ENCODE measurements around the gene SSC5D.

The SSC5D gene

DNA sequence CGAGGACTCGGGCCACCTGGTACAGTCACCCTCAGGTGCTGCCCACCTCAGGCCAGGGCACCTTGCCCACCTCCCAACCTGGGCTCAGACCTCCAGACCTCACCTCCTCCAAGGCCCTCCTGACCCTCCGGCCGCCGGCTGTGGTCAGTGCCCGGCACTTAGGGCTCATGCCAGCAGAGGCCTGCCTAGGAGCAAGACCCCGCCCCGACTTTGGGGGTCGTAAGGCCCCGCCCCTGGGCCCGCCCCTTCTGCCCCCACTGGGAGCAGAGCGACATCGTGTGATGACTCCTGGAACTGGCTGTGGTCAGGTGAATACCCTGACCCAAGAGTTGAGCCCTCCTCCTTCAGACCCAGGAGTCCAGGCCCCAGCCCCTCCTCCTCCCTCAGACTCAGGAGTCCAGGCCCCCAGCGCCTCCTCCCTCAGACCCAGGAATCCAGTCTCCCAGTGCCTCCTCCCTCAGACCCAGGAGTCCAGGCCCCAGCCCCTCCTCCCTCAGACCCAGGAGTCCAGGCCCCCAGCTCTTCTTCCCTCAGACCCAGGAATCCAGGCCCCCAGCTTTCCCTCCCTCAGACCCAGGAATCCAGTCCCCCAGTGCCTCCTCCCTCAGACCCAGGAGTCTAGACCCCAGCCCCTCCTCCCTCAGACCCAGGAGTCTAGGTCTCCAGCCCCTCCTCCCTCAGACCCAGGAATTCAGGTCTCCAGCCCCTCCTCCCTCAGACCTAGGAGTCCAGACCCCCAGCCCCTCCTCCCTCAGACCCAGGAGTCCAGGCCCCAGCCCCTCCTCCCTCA lies 48.9 kb downstream of the SSC5D start, which contains the start of gene SBK2:
TSS of gene SBK2 (minus strand) at position 183 of the 790 bp plus-strand sequence. CDS start 839 bp downstream, outside the sequence.
- Histone ChIP-seq H3K9ac (ENCODE audit: low read depth, low read length) (no peak within 1 kb of the TSS), H2AFZ (ENCODE audit: low read depth, low read length) (no peak within 1 kb of the TSS), H3K4me3 (ENCODE audit: low read depth in 1 of 2, low read length in 2 of 2) (no peak within 1 kb of the TSS), H3K9me3 (ENCODE audit: insufficient read depth, low read length, severe bottlenecking) (no peaks in the 10 kb centered on the region), H3K4me1 (ENCODE audit: insufficient read depth, low read length) (no peaks in the 10 kb centered on the region), H3K36me3 (ENCODE audit: insufficient read depth, low read length) (no peaks in the 10 kb centered on the region), H4K20me1 (ENCODE audit: insufficient read depth, low read length) (no peaks in the 10 kb centered on the region), H3K27me3 (ENCODE audit: insufficient read depth, low read length, poor library complexity) (no peaks in the 10 kb centered on the region), H3K4me2 (ENCODE audit: insufficient read depth, low read length) (no peak within 1 kb of the TSS), H3K27ac (ENCODE audit: low read length) (no peak within 1 kb of the TSS), H3K79me2 (ENCODE audit: insufficient read depth, low read length) (no peaks in the 10 kb centered on the region)
- TF ChIP-seq EZH2 (IDR thresholded peaks at IDR 0.05; ENCODE audit: borderline replicate concordance, low read depth, low read length, severe bottlenecking), result no peak
- TF ChIP-seq, protein P1, sequence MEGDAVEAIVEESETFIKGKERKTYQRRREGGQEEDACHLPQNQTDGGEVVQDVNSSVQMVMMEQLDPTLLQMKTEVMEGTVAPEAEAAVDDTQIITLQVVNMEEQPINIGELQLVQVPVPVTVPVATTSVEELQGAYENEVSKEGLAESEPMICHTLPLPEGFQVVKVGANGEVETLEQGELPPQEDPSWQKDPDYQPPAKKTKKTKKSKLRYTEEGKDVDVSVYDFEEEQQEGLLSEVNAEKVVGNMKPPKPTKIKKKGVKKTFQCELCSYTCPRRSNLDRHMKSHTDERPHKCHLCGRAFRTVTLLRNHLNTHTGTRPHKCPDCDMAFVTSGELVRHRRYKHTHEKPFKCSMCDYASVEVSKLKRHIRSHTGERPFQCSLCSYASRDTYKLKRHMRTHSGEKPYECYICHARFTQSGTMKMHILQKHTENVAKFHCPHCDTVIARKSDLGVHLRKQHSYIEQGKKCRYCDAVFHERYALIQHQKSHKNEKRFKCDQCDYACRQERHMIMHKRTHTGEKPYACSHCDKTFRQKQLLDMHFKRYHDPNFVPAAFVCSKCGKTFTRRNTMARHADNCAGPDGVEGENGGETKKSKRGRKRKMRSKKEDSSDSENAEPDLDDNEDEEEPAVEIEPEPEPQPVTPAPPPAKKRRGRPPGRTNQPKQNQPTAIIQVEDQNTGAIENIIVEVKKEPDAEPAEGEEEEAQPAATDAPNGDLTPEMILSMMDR (IDR thresholded peaks at IDR 0.05; ENCODE audit: borderline replicate concordance, extremely low read depth, low read length, poor library complexity, severe bottlenecking), result no peak
- ATAC-seq (ENCODE audit: insufficient read depth, low read depth), result no peak
- DNase-seq, result no peak

DNA sequence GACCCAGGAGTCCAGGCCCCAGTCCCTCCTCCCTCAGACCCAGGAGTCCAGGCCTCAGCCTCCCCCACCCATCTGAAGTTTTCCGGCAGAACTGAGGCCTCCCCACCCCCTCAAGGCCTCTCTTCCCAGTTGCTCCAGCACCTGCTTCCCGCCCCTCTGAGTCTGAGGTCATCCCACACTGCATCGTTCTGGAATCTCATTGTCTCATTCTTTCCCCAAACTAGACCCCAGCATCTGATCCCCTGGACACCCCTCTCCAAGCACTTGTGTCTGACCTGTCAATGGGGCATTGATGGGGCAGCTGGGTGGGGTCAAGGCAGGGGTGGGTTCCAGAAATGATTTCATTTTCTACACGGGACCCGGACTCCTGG lies 49.5 kb downstream of the SSC5D start:
- no peaks in the 10 kb centered on the region for H3K79me2 ChIP-seq (ENCODE audit: insufficient read depth, low read length)
- H3K4me2 ChIP-seq (ENCODE audit: insufficient read depth, low read length), result no peak overlapping the region
- no peak overlapping the region for H3K27ac ChIP-seq (ENCODE audit: low read length)
- H4K20me1 ChIP-seq (ENCODE audit: insufficient read depth, low read length), result no peaks in the 10 kb centered on the region
- no peaks in the 10 kb centered on the region for H3K4me1 ChIP-seq (ENCODE audit: insufficient read depth, low read length)
- no peak for TF ChIP-seq EZH2 (IDR thresholded peaks at IDR 0.05; ENCODE audit: borderline replicate concordance, low read depth, low read length, severe bottlenecking)
- TF ChIP-seq, protein P1 (IDR thresholded peaks at IDR 0.05; ENCODE audit: borderline replicate concordance, extremely low read depth, low read length, poor library complexity, severe bottlenecking), result no peak
- DNase-seq, result no peak
- no peak overlapping the region for H2AFZ ChIP-seq (ENCODE audit: low read depth, low read length)
- H3K9ac ChIP-seq (ENCODE audit: low read depth, low read length), result no peak overlapping the region
- no peaks in the 10 kb centered on the region for H3K27me3 ChIP-seq (ENCODE audit: insufficient read depth, low read length, poor library complexity)
- no peak overlapping the region for H3K4me3 ChIP-seq (ENCODE audit: low read depth in 1 of 2, low read length in 2 of 2)
- no peaks in the 10 kb centered on the region for H3K9me3 ChIP-seq (ENCODE audit: insufficient read depth, low read length, severe bottlenecking)
- H3K36me3 ChIP-seq (ENCODE audit: insufficient read depth, low read length), result no peaks in the 10 kb centered on the region
- ATAC-seq (ENCODE audit: insufficient read depth, low read depth), result no peak

DNA sequence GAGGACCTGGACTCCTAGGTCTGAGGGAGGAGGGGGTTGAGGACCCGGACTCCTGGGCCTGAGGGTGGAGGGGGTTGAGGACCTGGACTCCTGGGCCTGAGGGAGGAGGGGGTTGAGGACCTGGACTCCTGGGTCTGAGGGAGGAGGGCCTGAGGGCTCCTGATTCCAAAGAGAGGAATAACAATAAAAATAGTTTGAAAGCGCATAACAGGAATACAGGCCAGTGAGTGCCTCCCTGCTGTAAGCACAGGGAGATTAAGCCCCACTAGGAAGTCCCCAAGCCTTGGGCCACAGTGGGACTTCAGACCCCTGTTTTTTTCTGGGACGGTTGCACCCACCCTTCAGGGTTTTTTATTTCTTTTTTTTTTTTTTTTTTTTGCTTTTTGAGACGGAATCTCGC lies 49.9 kb downstream of the SSC5D start:
- no peak for DNase-seq
- no peaks in the 10 kb centered on the region for H3K4me1 ChIP-seq (ENCODE audit: insufficient read depth, low read length)
- TF ChIP-seq EZH2 (IDR thresholded peaks at IDR 0.05; ENCODE audit: borderline replicate concordance, low read depth, low read length, severe bottlenecking), result no peak
- TF ChIP-seq, protein P1 (IDR thresholded peaks at IDR 0.05; ENCODE audit: borderline replicate concordance, extremely low read depth, low read length, poor library complexity, severe bottlenecking), result no peak
- H3K27ac ChIP-seq (ENCODE audit: low read length), result no peak overlapping the region
- H3K79me2 ChIP-seq (ENCODE audit: insufficient read depth, low read length), result no peaks in the 10 kb centered on the region
- H3K4me2 ChIP-seq (ENCODE audit: insufficient read depth, low read length), result no peak overlapping the region
- no peak overlapping the region for H2AFZ ChIP-seq (ENCODE audit: low read depth, low read length)
- H3K4me3 ChIP-seq (ENCODE audit: low read depth in 1 of 2, low read length in 2 of 2), result no peak overlapping the region
- ATAC-seq (ENCODE audit: insufficient read depth, low read depth), result no peak
- no peaks in the 10 kb centered on the region for H4K20me1 ChIP-seq (ENCODE audit: insufficient read depth, low read length)
- no peaks in the 10 kb centered on the region for H3K27me3 ChIP-seq (ENCODE audit: insufficient read depth, low read length, poor library complexity)
- no peaks in the 10 kb centered on the region for H3K9me3 ChIP-seq (ENCODE audit: insufficient read depth, low read length, severe bottlenecking)
- H3K9ac ChIP-seq (ENCODE audit: low read depth, low read length), result no peak overlapping the region
- H3K36me3 ChIP-seq (ENCODE audit: insufficient read depth, low read length), result no peaks in the 10 kb centered on the region

All from DND-41 (cell line).